Gastroesophageal sphincter (tissue), 3 donors: ENCODE measurements around the gene PGLYRP4.

Experiments
- CTCF ChIP-seq, 4 experiments: fragments of 200-600 bp in 2 of 4; fragments of 450-650 bp in 2 of 4; sonication (generic) in 1 of 4; IDR thresholded peaks; one replicate each; pipeline ENCODE4 v1.5.1; 2017 to 2019; ENCODE audit warnings: antibody characterized with exemption in 4 of 4, mild to moderate bottlenecking in 2 of 4, moderate library complexity in 2 of 4
- EP300 ChIP-seq: sonication (generic); formaldehyde crosslinking; IDR thresholded peaks from one replicate; pipeline ENCODE4 v1.6.1; 2017; ENCODE audit warnings: antibody characterized with exemption, mild to moderate bottlenecking
- POLR2A ChIP-seq, 2 donors: fragments of 450-650 bp; IDR thresholded peaks; one replicate each; pipeline ENCODE4 v1.6.1; 2017; ENCODE audit warnings: antibody characterized with exemption in 2 of 2, mild to moderate bottlenecking in 2 of 2, moderate library complexity in 1 of 2
- POLR2AphosphoS5 ChIP-seq: sonication (generic); formaldehyde crosslinking; IDR thresholded peaks from one replicate; pipeline ENCODE4 v1.6.1; 2017; ENCODE audit warnings: antibody characterized with exemption

- TF ChIP-seq POLR2A (IDR thresholded peaks at IDR 0.05) = no peak
- no peak for TF ChIP-seq CTCF (IDR thresholded peaks at IDR 0.05)
- TF ChIP-seq POLR2AphosphoS5 = no peak
- TF ChIP-seq EP300 = no peak
Measured at GRCh38 chr1:153345187-153346076, 3.2 kb downstream of the PGLYRP4 start.
